GM12872 (cell line): ENCODE measurements around the gene C1QTNF6.

Experiments
- TF ChIP-seq, protein P1 (sequence below): IDR thresholded peaks from 3 replicates; pipeline ENCODE4 v1.5.1; 2011; ENCODE audit warnings: low read depth, mild to moderate bottlenecking, low read length, moderate library complexity; ENCODE audit not compliant: insufficient read depth

Gene C1QTNF6

DNA sequence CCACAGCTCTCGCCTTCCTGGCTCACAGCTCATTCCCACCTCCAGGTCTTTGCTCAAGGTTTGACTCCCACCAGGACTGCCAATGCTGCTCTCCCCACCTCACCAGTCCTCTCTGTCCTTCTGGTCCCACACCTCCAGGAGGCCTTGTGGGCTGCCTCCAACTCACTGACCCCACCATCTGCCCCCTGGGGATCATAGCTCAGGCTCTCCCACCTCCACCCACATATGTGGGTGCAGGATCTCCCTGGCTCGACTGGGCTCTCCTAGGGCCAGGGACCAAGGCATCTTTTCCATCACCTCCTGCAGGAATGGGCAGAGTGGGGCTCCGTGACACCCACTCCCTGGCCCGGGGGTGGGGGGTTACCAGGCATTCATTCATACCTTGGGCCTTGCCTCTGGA, 38.0 kb upstream of the C1QTNF6 start:
- TF ChIP-seq, protein P1, sequence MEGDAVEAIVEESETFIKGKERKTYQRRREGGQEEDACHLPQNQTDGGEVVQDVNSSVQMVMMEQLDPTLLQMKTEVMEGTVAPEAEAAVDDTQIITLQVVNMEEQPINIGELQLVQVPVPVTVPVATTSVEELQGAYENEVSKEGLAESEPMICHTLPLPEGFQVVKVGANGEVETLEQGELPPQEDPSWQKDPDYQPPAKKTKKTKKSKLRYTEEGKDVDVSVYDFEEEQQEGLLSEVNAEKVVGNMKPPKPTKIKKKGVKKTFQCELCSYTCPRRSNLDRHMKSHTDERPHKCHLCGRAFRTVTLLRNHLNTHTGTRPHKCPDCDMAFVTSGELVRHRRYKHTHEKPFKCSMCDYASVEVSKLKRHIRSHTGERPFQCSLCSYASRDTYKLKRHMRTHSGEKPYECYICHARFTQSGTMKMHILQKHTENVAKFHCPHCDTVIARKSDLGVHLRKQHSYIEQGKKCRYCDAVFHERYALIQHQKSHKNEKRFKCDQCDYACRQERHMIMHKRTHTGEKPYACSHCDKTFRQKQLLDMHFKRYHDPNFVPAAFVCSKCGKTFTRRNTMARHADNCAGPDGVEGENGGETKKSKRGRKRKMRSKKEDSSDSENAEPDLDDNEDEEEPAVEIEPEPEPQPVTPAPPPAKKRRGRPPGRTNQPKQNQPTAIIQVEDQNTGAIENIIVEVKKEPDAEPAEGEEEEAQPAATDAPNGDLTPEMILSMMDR: no peak

GRCh38 chr22:37225481-37225880, 37.4 kb upstream of the C1QTNF6 start:
- TF ChIP-seq, protein P1: peak; percentile 22; the same call in 1 of the 3 replicates

GRCh38 chr22:37224757-37225420, 36.8 kb upstream of the C1QTNF6 start:
- TF ChIP-seq, protein P1: no peak

DNA sequence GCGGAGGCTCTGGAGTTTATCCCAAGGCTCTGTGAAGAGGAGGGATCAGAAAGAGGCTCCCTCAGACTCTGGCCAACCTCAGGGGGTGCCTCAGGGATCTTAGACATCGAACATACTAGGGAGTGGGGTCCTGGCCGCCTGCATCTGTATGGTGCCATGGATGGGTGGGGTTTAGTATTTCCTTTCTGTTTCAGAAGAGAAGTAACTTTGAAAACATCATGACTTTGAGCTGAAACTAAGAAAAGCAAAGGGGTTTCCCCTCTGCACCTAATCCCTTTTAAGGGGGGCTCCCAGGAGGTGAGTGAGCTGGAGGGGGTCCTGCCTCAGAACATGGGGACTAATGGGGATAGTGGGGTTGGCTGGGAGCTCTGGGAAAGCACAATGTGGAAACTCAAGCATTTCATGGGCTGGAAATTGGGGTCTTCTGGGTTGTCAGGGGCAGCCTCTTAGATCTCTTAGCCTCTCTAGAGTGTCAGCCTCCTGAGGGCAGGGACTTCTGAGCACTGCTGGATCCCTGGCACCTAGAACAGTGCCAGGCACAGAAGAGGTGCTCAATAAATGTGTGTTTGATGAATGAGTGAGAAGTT, 36.0 kb upstream of the C1QTNF6 start:
- TF ChIP-seq, protein P1: no peak

DNA sequence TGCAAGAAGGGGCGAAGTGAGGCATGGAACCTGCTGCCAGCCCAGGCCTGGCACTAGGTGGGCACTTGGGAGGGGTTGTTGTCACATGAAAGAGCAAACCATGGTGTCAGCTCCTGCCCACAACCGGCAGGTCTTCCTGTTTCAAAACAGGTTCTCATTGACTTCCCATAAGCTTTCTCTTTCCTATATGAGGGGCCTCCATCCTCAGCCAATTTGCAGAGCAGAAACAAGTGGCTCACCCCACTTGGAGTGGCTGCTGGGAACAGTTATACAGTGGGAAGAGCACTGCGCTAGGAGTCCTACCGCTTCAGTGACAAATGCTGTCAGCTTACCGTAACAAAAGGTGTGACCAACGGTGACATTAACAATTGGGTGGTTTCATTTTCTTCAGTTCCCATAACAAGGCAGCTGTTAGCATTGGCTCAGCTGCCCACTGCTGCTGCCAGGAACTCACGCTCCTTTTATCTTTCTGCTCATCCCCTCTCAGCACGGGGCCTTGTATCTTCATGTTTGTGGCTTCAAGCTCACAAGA, 34.5 kb upstream of the C1QTNF6 start:
- TF ChIP-seq, protein P1: no peak

GRCh38 chr22:37221424-37222333, 33.6 kb upstream of the C1QTNF6 start:
- TF ChIP-seq, protein P1: no peak; the same call in 2 of the 3 replicates

DNA sequence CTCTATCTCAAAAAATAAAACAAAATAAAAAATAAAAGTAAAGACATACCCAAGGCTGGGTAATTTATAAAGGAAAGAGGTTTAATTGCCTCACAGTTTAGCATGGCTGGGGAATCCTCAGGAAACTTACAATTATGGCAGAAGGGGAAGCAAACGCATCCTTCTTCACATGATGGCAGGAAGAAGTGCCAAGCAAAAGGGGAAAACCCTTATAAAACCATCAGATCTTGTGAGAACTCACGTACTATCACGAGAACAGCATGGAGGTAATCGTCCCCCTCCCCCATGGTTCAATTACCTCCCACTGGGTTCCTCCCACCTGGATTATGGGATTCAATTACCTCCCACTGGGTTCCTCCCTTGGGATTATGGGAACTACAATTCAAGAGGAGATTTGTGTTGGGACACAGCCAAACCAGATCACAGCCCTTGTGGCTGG, 32.5 kb upstream of the C1QTNF6 start:
- TF ChIP-seq, protein P1: no peak
